Endothelial cell of umbilical vein (primary cell): ENCODE data around the gene HSPA5. TPM values are rescaled to one million over a fixed set of nuclear protein-coding genes. Genes with fewer than 3 reads are reported as not detected.

Experiments used
- BruUV-seq: library from RNA; stranded (reverse); fragments of 400-500 nt; replicated peaks from 2 replicates; lab custom pipeline; 2021; lab: Mats Ljungman, UMichigan
- CTCF ChIA-PET: fragments of 300-600, 350-600 bp; sonication (Branson Sonifier 250); formaldehyde crosslinking; loops from one replicate; lab custom pipeline; 2021; ENCODE audit warnings: antibody characterized with exemption, inconsistent platforms; lab: Charles Lee
- POLR2A ChIA-PET: fragments of 300-600, 350-600 bp; sonication (Branson Sonifier 250); formaldehyde crosslinking; loops from one replicate; lab custom pipeline; 2021; ENCODE audit warnings: antibody characterized with exemption, inconsistent platforms; lab: Charles Lee
- DNase-seq: peaks from one replicate; pipeline ENCODE4 v3.0.0-alpha.2; 2011; ENCODE audit warnings: low read depth, low spot score
- FAIRE-seq: peaks from 2 replicates; lab custom pipeline; 2011; peaks lifted over from hg19 to GRCh38; lab: Jason Lieb, UNC
- H2AFZ ChIP-seq: 2 replicates; pipeline ENCODE4 v1.6.0; 2012; ENCODE audit warnings: low read depth, low read length, control low read depth, inconsistent platforms
- H3K27ac ChIP-seq: 2 replicates; pipeline ENCODE4 v1.5.1; 2011; ENCODE audit warnings: low read depth, mild to moderate bottlenecking, control low read depth, low read length, moderate library complexity; ENCODE audit not compliant: insufficient read depth
- H3K27me3 ChIP-seq, 2 experiments: 2 replicates each; pipeline versions ENCODE4 v1.6.0 to v1.6.1; 2011; ENCODE audit warnings: low read length in 2 of 2, mixed read lengths in 1 of 2; ENCODE audit not compliant: control insufficient read depth in 2 of 2, insufficient read depth in 2 of 2
- H3K36me3 ChIP-seq, 2 experiments: 2 replicates in 1 of 2; 3 replicates in 1 of 2; pipeline ENCODE4 v1.5.1; 2011; ENCODE audit warnings: low read length in 2 of 2, mild to moderate bottlenecking in 1 of 2, moderate library complexity in 1 of 2; ENCODE audit not compliant: control insufficient read depth in 2 of 2, insufficient read depth in 2 of 2; ENCODE audit errors: extremely low read depth in 1 of 2
- H3K4me1 ChIP-seq: 3 replicates; pipeline ENCODE4 v1.5.1; 2011; ENCODE audit warnings: mild to moderate bottlenecking, low read length; ENCODE audit not compliant: control insufficient read depth, insufficient read depth; ENCODE audit errors: extremely low read depth
- H3K4me2 ChIP-seq: 2 replicates; pipeline ENCODE4 v1.6.1; 2011; ENCODE audit warnings: low read length, control low read depth, mixed read lengths; ENCODE audit not compliant: insufficient read depth
- H3K4me3 ChIP-seq, 3 experiments: fragments of 200-600 bp in 1 of 3; sonication (generic), shearing (Covaris generic) in 1 of 3; replicated peaks in 1 of 3; 2 replicates each; pipeline ENCODE4 v1.5.1; 2011 to 2016; ENCODE audit warnings: control low read depth in 3 of 3, low read length in 3 of 3, mild to moderate bottlenecking in 2 of 3, inconsistent platforms in 1 of 3, low read depth in 1 of 3, moderate library complexity in 1 of 3; ENCODE audit not compliant: insufficient read depth in 1 of 3
- H3K79me2 ChIP-seq: 2 replicates; pipeline ENCODE4 v1.6.0; 2012; ENCODE audit warnings: low read length, inconsistent platforms; ENCODE audit not compliant: control insufficient read depth, insufficient read depth
- H3K9ac ChIP-seq: replicated peaks from 2 replicates; pipeline ENCODE3; 2011; ENCODE audit warnings: low read length, control low read depth; ENCODE audit not compliant: insufficient read depth; ENCODE audit errors: extremely low read depth
- H3K9me1 ChIP-seq: replicated peaks from 3 replicates; pipeline ENCODE4 v1.6.0; 2011; ENCODE audit warnings: mild to moderate bottlenecking, low read length; ENCODE audit not compliant: control insufficient read depth, insufficient read depth; ENCODE audit errors: extremely low read depth
- H3K9me3 ChIP-seq: replicated peaks from 2 replicates; pipeline ENCODE4 v1.5.1; 2012; ENCODE audit warnings: low read length, inconsistent platforms; ENCODE audit not compliant: control insufficient read depth, insufficient read depth
- H4K20me1 ChIP-seq: replicated peaks from 2 replicates; pipeline ENCODE3; 2011; ENCODE audit warnings: mild to moderate bottlenecking, low read length; ENCODE audit not compliant: control insufficient read depth, insufficient read depth; ENCODE audit errors: extremely low read depth
- CTCF ChIP-seq, 2 donors: IDR thresholded peaks; 1 replicate in 1 of 2; 2 replicates in 1 of 2; pipeline ENCODE4 v1.5.1; 2011; ENCODE audit warnings: low read length in 2 of 2, mild to moderate bottlenecking in 2 of 2, moderate library complexity in 2 of 2, control low read depth in 1 of 2, inconsistent platforms in 1 of 2, low read depth in 1 of 2; ENCODE audit not compliant: insufficient read depth in 1 of 2; ENCODE audit errors: extremely low read depth in 1 of 2
- EZH2 ChIP-seq: IDR thresholded peaks from 2 replicates; pipeline ENCODE4 v1.6.1; 2012; ENCODE audit warnings: borderline replicate concordance, low read depth, mild to moderate bottlenecking, moderate library complexity, low read length, inconsistent platforms; ENCODE audit not compliant: severe bottlenecking
- FOS ChIP-seq: IDR thresholded peaks from 2 replicates; pipeline ENCODE4 v1.6.1; 2011; ENCODE audit warnings: mild to moderate bottlenecking, low read length, moderate library complexity, borderline replicate concordance; ENCODE audit not compliant: insufficient read depth
- GATA2 ChIP-seq: IDR thresholded peaks from 2 replicates; pipeline ENCODE4 v1.7.0; 2011; ENCODE audit warnings: low read depth, mild to moderate bottlenecking, moderate library complexity, mixed read lengths, low read length; ENCODE audit not compliant: insufficient read length, insufficient read depth
- JUN ChIP-seq: IDR thresholded peaks from 2 replicates; pipeline ENCODE4 v1.6.1; 2011; ENCODE audit warnings: borderline replicate concordance, low read depth; ENCODE audit not compliant: insufficient read length, insufficient read depth
- MAX ChIP-seq: IDR thresholded peaks from 2 replicates; pipeline ENCODE4 v1.6.1; 2011; ENCODE audit not compliant: insufficient read depth, insufficient read length
- MYC ChIP-seq: IDR thresholded peaks from one replicate; pipeline ENCODE4 v1.6.1; 2011; ENCODE audit warnings: mild to moderate bottlenecking, low read depth, low read length
- POLR2A ChIP-seq: IDR thresholded peaks from 2 replicates; pipeline ENCODE4 v1.6.1; 2012; ENCODE audit warnings: low read depth, mild to moderate bottlenecking, control low read depth, low read length
- POLR2AphosphoS5 ChIP-seq: IDR thresholded peaks from 2 replicates; pipeline ENCODE4 v1.6.1; 2012; ENCODE audit warnings: low read depth, mild to moderate bottlenecking, control low read depth, low read length, moderate library complexity; ENCODE audit not compliant: insufficient read depth
- dilution Hi-C: fragments of 300-500 bp; cut with MboI; formaldehyde crosslinking; loops from one replicate; pipeline ENCODE4 v1.15.0; 2019; ENCODE audit warnings: low sequenced_read_pairs; ENCODE audit not compliant: extremely low pct_ligation_motif_present
- intact Hi-C: fragments of 100-400 bp; cut with micrococcal nuclease; formaldehyde crosslinking; loops from one replicate; pipeline ENCODE4 v1.10.0; 2022
- polyA plus RNA-seq, 4 experiments: library from polyadenylated mRNA; depleted of rRNA in 3 of 4; stranded (reverse) in 3 of 4; unstranded in 1 of 4; fragments of >200 nt; gene quantifications; 2 replicates each; pipeline versions ENCODE4 v1.2.1 to v1.2.3, GENCODE V29; 2011 to 2012; ENCODE audit warnings: missing spikeins in 1 of 4
- total RNA-seq: library from RNA; stranded (reverse); gene quantifications from 2 replicates; pipeline ENCODE4 v1.2.3, GENCODE V29; 2021

The HSPA5 gene
- total and polyA plus RNA-seq, 2 donors (not counting 3 experiments of a cell fraction or from before 2014, with no cell fraction given) = 247 to 538 TPM

- intact Hi-C loops = loop anchor here (5.0 kb wide), 4 partner anchors 132 to 468 kb away; partner anchors contain the start of genes ARPC5L, GOLGA1, NR6A1 and RPL35
- dilution Hi-C loops = no loop called here
- FAIRE-seq (no peak), DNase-seq (no peak)
- Histone ChIP-seq H3K4me1 (peaks cover 48% of the 10 kb centered on the region), H2AFZ (no peak overlapping the region), H3K9me1 (no peaks in the 10 kb centered on the region), H3K79me2 (peaks cover 55% of the 10 kb centered on the region), H3K36me3 (peaks cover 19 to 30% of the 10 kb centered on the region in 2 experiments), H4K20me1 (peaks cover 12% of the 10 kb centered on the region), H3K27me3 (no peaks in the 10 kb centered on the region), H3K27ac (peak overlapping the region; percentile 60), H3K4me2 (peak overlapping the region; percentile 93), H3K9ac (peak overlapping the region; percentile 93), H3K9me3 (no peaks in the 10 kb centered on the region), H3K4me3 (peak overlapping the region; percentile 77 to 97 (median 96))
- CTCF ChIA-PET = interaction anchor here (0.9 to 1.3 kb wide), 3 partner anchors 20 to 74 kb away, joined by 3 to 5 read pairs (median 3); no protein-coding TSS in a partner anchor
- TF ChIP-seq MAX = peak; percentile 23
- no peak for TF ChIP-seq POLR2A
- POLR2A ChIA-PET = interaction anchor here (0.6 to 2.0 kb wide), 9 partner anchors 9 to 103 kb away, joined by 3 to 13 read pairs (median 5); partner anchors contain the start of gene GAPVD1
- BruUV-seq = no TSS peak
These were observed 519 bp downstream of the HSPA5 start for GRCh38 chr9:125240649-125240999.

- Histone ChIP-seq H3K9me3 (no peaks in the 10 kb centered on the region), H3K4me3 (peak overlapping the region; percentile 77 to 97 (median 96)), H3K79me2 (peaks cover 57% of the 10 kb centered on the region), H3K27ac (peak overlapping the region; percentile 60), H3K4me1 (peaks cover 49% of the 10 kb centered on the region), H4K20me1 (peaks cover 16% of the 10 kb centered on the region), H3K27me3 (no peaks in the 10 kb centered on the region), H2AFZ (no peak overlapping the region), H3K4me2 (peak overlapping the region; percentile 93), H3K36me3 (peaks cover 23 to 30% of the 10 kb centered on the region in 2 experiments), H3K9me1 (no peaks in the 10 kb centered on the region), H3K9ac (peak overlapping the region; percentile 93)
- ChIA-PET POLR2A (interaction anchor here (1.4 to 2.0 kb wide), 3 partner anchors 12 to 104 kb away, joined by 8 to 13 read pairs (median 9); no protein-coding TSS in a partner anchor), CTCF (no interaction called here)
- dilution Hi-C loops (no loop called here), intact Hi-C loops (loop anchor here (5.0 kb wide), 4 partner anchors 132 to 468 kb away; partner anchors contain the start of genes ARPC5L, GOLGA1, NR6A1 and RPL35)
- DNase-seq = no peak
- TF ChIP-seq MYC (no peak), POLR2A (no peak), EZH2 (no peak), JUN (no peak), CTCF (IDR thresholded peaks at IDR 0.05; ENCODE audit: extremely low read depth in 1 of 2, insufficient read depth in 1 of 2, low read depth in 1 of 2, low read length in 2 of 2) (no peak), GATA2 (no peak), MAX (no peak), POLR2AphosphoS5 (no peak), FOS (no peak)
- no TSS peak for BruUV-seq
- no peak for FAIRE-seq
These were observed 1.2 kb downstream of the HSPA5 start for GRCh38 chr9:125239631-125240597.
